ENCODE measurements around the gene PARD3B. TPM values are rescaled to one million over a fixed set of nuclear protein-coding genes. Genes with fewer than 3 reads are reported as not detected.

The PARD3B gene
- polyA plus RNA-seq, 6 donors from 2014 or later, result not detected

- H3K9me3 Mint-ChIP-seq, result peaks cover 0 to 5% (median 0%) of the 10 kb centered on the region in 7 donors
- H3K27ac Mint-ChIP-seq, result no peak overlapping the region
- H3K4me1 Mint-ChIP-seq, result no peaks in the 10 kb centered on the region
These were observed 208.6 kb downstream of the PARD3B start for GRCh38 chr2:204753841-204754240.

GRCh38 chr2:204754898-204755297, 209.6 kb downstream of the PARD3B start:
- Mint-ChIP-seq H3K4me1 (no peaks in the 10 kb centered on the region), H3K9me3 (peaks cover 0 to 5% (median 0%) of the 10 kb centered on the region in 7 donors), H3K36me3 (no peaks in the 10 kb centered on the region), H3K27me3 (no peaks in the 10 kb centered on the region), H3K27ac (no peak overlapping the region), H3K4me3 (no peak overlapping the region)
- DNase-seq (no peak), ATAC-seq (ENCODE audit: low read depth in 2 of 2) (no peak)

More at GRCh38 chr2:204753841-204754240, 208.6 kb downstream of the PARD3B start:
- Mint-ChIP-seq H3K27me3 (no peaks in the 10 kb centered on the region), H3K4me3 (no peak overlapping the region), H3K36me3 (no peaks in the 10 kb centered on the region)
- DNase-seq (no peak), ATAC-seq (ENCODE audit: low read depth in 2 of 2) (no peak)

- no peaks in the 10 kb centered on the region for H3K36me3 Mint-ChIP-seq
- DNase-seq (no peak), ATAC-seq (ENCODE audit: low read depth in 2 of 2) (no peak)
- H3K27ac Mint-ChIP-seq, result no peak overlapping the region
- no peak overlapping the region for H3K4me3 Mint-ChIP-seq
- H3K9me3 Mint-ChIP-seq, result peaks cover 0 to 14% (median 4%) of the 10 kb centered on the region in 7 donors
- H3K27me3 Mint-ChIP-seq, result no peaks in the 10 kb centered on the region
- H3K4me1 Mint-ChIP-seq, result no peaks in the 10 kb centered on the region
These were observed 218.9 kb downstream of the PARD3B start for GRCh38 chr2:204763974-204764703.

- Mint-ChIP-seq H3K4me1 (no peaks in the 10 kb centered on the region), H3K27me3 (no peaks in the 10 kb centered on the region), H3K27ac (no peak overlapping the region), H3K36me3 (no peaks in the 10 kb centered on the region), H3K9me3 (peaks cover 0 to 5% (median 0%) of the 10 kb centered on the region in 7 donors), H3K4me3 (no peak overlapping the region)
- no peak for DNase-seq
- ATAC-seq (ENCODE audit: low read depth in 2 of 2), result no peak
These were observed 225.5 kb downstream of the PARD3B start for GRCh38 chr2:204770735-204771134.

GRCh38 chr2:204771721-204772120, 226.4 kb downstream of the PARD3B start:
- Mint-ChIP-seq H3K4me3 (no peak overlapping the region), H3K27ac (no peak overlapping the region), H3K9me3 (peaks cover 0 to 5% (median 0%) of the 10 kb centered on the region in 7 donors), H3K4me1 (no peaks in the 10 kb centered on the region), H3K27me3 (no peaks in the 10 kb centered on the region), H3K36me3 (no peaks in the 10 kb centered on the region)
- DNase-seq, result no peak
- ATAC-seq (ENCODE audit: low read depth in 2 of 2), result no peak

GRCh38 chr2:204772546-204772945, 227.3 kb downstream of the PARD3B start:
- no peak overlapping the region for H3K4me3 Mint-ChIP-seq
- H3K27ac Mint-ChIP-seq, result no peak overlapping the region
- peaks cover 0 to 5% (median 0%) of the 10 kb centered on the region in 7 donors for H3K9me3 Mint-ChIP-seq
- ATAC-seq (ENCODE audit: low read depth in 2 of 2) (no peak), DNase-seq (no peak)
- H3K27me3 Mint-ChIP-seq, result no peaks in the 10 kb centered on the region
- H3K36me3 Mint-ChIP-seq, result no peaks in the 10 kb centered on the region
- no peaks in the 10 kb centered on the region for H3K4me1 Mint-ChIP-seq

GRCh38 chr2:204775766-204776165, 230.5 kb downstream of the PARD3B start:
- no peaks in the 10 kb centered on the region for H3K27me3 Mint-ChIP-seq
- no peaks in the 10 kb centered on the region for H3K4me1 Mint-ChIP-seq
- H3K4me3 Mint-ChIP-seq, result no peak overlapping the region
- ATAC-seq (ENCODE audit: low read depth in 2 of 2), result no peak
- H3K27ac Mint-ChIP-seq, result no peak overlapping the region
- H3K36me3 Mint-ChIP-seq, result no peaks in the 10 kb centered on the region
- no peak for DNase-seq
- peaks cover 0 to 5% (median 2%) of the 10 kb centered on the region in 7 donors for H3K9me3 Mint-ChIP-seq

GRCh38 chr2:204776781-204777559, 231.7 kb downstream of the PARD3B start:
- no peak for ATAC-seq (ENCODE audit: low read depth in 2 of 2)
- Mint-ChIP-seq H3K27ac (no peak overlapping the region), H3K27me3 (no peaks in the 10 kb centered on the region), H3K4me1 (no peaks in the 10 kb centered on the region), H3K36me3 (no peaks in the 10 kb centered on the region), H3K9me3 (peaks cover 0 to 5% (median 0%) of the 10 kb centered on the region in 7 donors), H3K4me3 (no peak overlapping the region)
- no peak for DNase-seq

GRCh38 chr2:204779771-204780170, 234.5 kb downstream of the PARD3B start:
- Mint-ChIP-seq H3K36me3 (no peaks in the 10 kb centered on the region), H3K27ac (no peak overlapping the region), H3K27me3 (no peaks in the 10 kb centered on the region), H3K4me1 (no peaks in the 10 kb centered on the region), H3K4me3 (no peak overlapping the region), H3K9me3 (peaks cover 0 to 4% (median 0%) of the 10 kb centered on the region in 7 donors)
- ATAC-seq (ENCODE audit: low read depth in 2 of 2), result no peak
- no peak for DNase-seq

- Mint-ChIP-seq H3K4me3 (no peak overlapping the region), H3K9me3 (peaks cover 0 to 4% (median 0%) of the 10 kb centered on the region in 7 donors), H3K4me1 (no peaks in the 10 kb centered on the region), H3K36me3 (no peaks in the 10 kb centered on the region), H3K27ac (no peak overlapping the region), H3K27me3 (no peaks in the 10 kb centered on the region)
- no peak for DNase-seq
- no peak for ATAC-seq (ENCODE audit: low read depth in 2 of 2)
These were observed 236.7 kb downstream of the PARD3B start for GRCh38 chr2:204781941-204782340.

- Mint-ChIP-seq H3K9me3 (peaks cover 0 to 2% (median 0%) of the 10 kb centered on the region in 7 donors), H3K4me3 (no peak overlapping the region), H3K4me1 (no peaks in the 10 kb centered on the region), H3K36me3 (no peaks in the 10 kb centered on the region), H3K27ac (no peak overlapping the region), H3K27me3 (no peaks in the 10 kb centered on the region)
- ATAC-seq (ENCODE audit: low read depth in 2 of 2), result no peak
- no peak for DNase-seq
These were observed 244.8 kb downstream of the PARD3B start for GRCh38 chr2:204790076-204790475.

GRCh38 chr2:204791230-204791629, 246.0 kb downstream of the PARD3B start:
- Mint-ChIP-seq H3K4me1 (no peaks in the 10 kb centered on the region), H3K4me3 (no peak overlapping the region)
- no peak for ATAC-seq (ENCODE audit: low read depth in 2 of 2)

GRCh38 chr2:204794624-204795023, 249.3 kb downstream of the PARD3B start:
- DNase-seq (no peak), ATAC-seq (ENCODE audit: low read depth in 2 of 2) (no peak)
- no peak overlapping the region for H3K4me3 Mint-ChIP-seq
- H3K27ac Mint-ChIP-seq, result no peak overlapping the region
- no peaks in the 10 kb centered on the region for H3K4me1 Mint-ChIP-seq
- H3K27me3 Mint-ChIP-seq, result no peaks in the 10 kb centered on the region
- peaks cover 0 to 2% (median 0%) of the 10 kb centered on the region in 7 donors for H3K9me3 Mint-ChIP-seq
- H3K36me3 Mint-ChIP-seq, result no peaks in the 10 kb centered on the region

More at GRCh38 chr2:204791230-204791629, 246.0 kb downstream of the PARD3B start:
- Mint-ChIP-seq H3K27me3 (no peaks in the 10 kb centered on the region), H3K36me3 (no peaks in the 10 kb centered on the region), H3K9me3 (peaks cover 0 to 2% (median 0%) of the 10 kb centered on the region in 7 donors), H3K27ac (no peak overlapping the region)
- DNase-seq, result no peak

- Mint-ChIP-seq H3K4me1 (no peaks in the 10 kb centered on the region), H3K4me3 (no peak overlapping the region), H3K36me3 (no peaks in the 10 kb centered on the region), H3K27me3 (no peaks in the 10 kb centered on the region), H3K9me3 (peaks cover 0 to 4% (median 0%) of the 10 kb centered on the region in 7 donors), H3K27ac (no peak overlapping the region)
- DNase-seq (no peak), ATAC-seq (ENCODE audit: low read depth in 2 of 2) (no peak)
These were observed 249.9 kb downstream of the PARD3B start for GRCh38 chr2:204795156-204795555.
